GM23248 (cell line): ENCODE measurements around the gene NECTIN3. TPM values are rescaled to one million over a fixed set of nuclear protein-coding genes. Genes with fewer than 3 reads are reported as not detected.

Experiments used
- DNase-seq: peaks from one replicate; pipeline ENCODE4 v3.0.0-alpha.2; 2015
- H2AFZ ChIP-seq: fragments of 200-600 bp; sonication (generic); 2 replicates; pipeline ENCODE4 v1.6.1; 2016; ENCODE audit warnings: antibody characterized with exemption
- H3F3A ChIP-seq: fragments of 200-600 bp; sonication (generic); 2 replicates; pipeline ENCODE4 v1.6.1; 2016; ENCODE audit warnings: mild to moderate bottlenecking, antibody characterized with exemption, mixed run types; ENCODE audit not compliant: insufficient read depth
- H3K27ac ChIP-seq: fragments of 200-600 bp; sonication (generic); 2 replicates; pipeline ENCODE4 v1.5.1; 2016; ENCODE audit warnings: mild to moderate bottlenecking
- H3K27me3 ChIP-seq: fragments of 200-600 bp; sonication (generic); replicated peaks from 2 replicates; pipeline ENCODE4 v1.6.1; 2016; ENCODE audit warnings: mild to moderate bottlenecking; ENCODE audit not compliant: insufficient read depth
- H3K36me3 ChIP-seq: fragments of 200-600 bp; sonication (generic); 2 replicates; pipeline ENCODE4 v1.6.1; 2016; ENCODE audit warnings: low read depth, mild to moderate bottlenecking
- H3K4me1 ChIP-seq: fragments of 200-600 bp; sonication (generic); 2 replicates; pipeline ENCODE4 v1.6.1; 2016; ENCODE audit warnings: mild to moderate bottlenecking; ENCODE audit not compliant: insufficient read depth
- H3K4me2 ChIP-seq: fragments of 200-600 bp; sonication (generic); one replicate; pipeline ENCODE4 v1.6.1; 2016; ENCODE audit warnings: mild to moderate bottlenecking; ENCODE audit not compliant: unreplicated experiment
- H3K4me3 ChIP-seq: fragments of 200-600 bp; sonication (generic); 2 replicates; pipeline ENCODE4 v1.5.1; 2016; ENCODE audit warnings: mild to moderate bottlenecking
- H3K79me2 ChIP-seq: fragments of 200-600 bp; sonication (generic); 2 replicates; pipeline ENCODE4 v1.6.1; 2016; ENCODE audit warnings: mild to moderate bottlenecking; ENCODE audit not compliant: insufficient read depth
- H3K9ac ChIP-seq: fragments of 200-600 bp; sonication (generic); 2 replicates; pipeline ENCODE4 v1.6.1; 2016; ENCODE audit warnings: mild to moderate bottlenecking
- H3K9me2 ChIP-seq: fragments of 200-600 bp; sonication (generic); 2 replicates; pipeline ENCODE4 v1.6.1; 2016; ENCODE audit warnings: mixed run types, mild to moderate bottlenecking, moderate library complexity; ENCODE audit not compliant: insufficient read depth
- H3K9me3 ChIP-seq: fragments of 200-600 bp; sonication (generic); one replicate; pipeline ENCODE4 v1.6.1; 2017; ENCODE audit warnings: low read depth
- H4K20me1 ChIP-seq: fragments of 200-600 bp; sonication (generic); 2 replicates; pipeline ENCODE4 v1.6.0; 2016; ENCODE audit not compliant: insufficient read depth
- EZH2 ChIP-seq: fragments of 200-600 bp; sonication (generic); IDR thresholded peaks from 2 replicates; pipeline ENCODE4 v1.6.1; 2018; ENCODE audit warnings: antibody characterized with exemption, mild to moderate bottlenecking; ENCODE audit not compliant: insufficient read depth, poor library complexity, severe bottlenecking
- EZH2phosphoT487 ChIP-seq: fragments of 200-600 bp; sonication (generic); IDR thresholded peaks from 2 replicates; pipeline ENCODE4 v1.6.1; 2018; ENCODE audit warnings: antibody characterized with exemption, moderate library complexity, mild to moderate bottlenecking, low read depth; ENCODE audit not compliant: insufficient read depth
- WGBS, 2 experiments: methylation state at CpG; one replicate each; pipeline ENCODE4 v1.1.6; 2015 to 2017; ENCODE audit warnings: low lambda C conversion rate in 2 of 2, low coverage in 1 of 2; ENCODE audit errors: missing lambda C conversion rate in 2 of 2; 5-methylcytosine and 5-hydroxymethylcytosine counted together
- in situ Hi-C: fragments of 300-500 bp; cut with MboI; formaldehyde crosslinking; loops from 2 replicates; pipeline ENCODE4 v1.15.0; 2020
- polyA plus RNA-seq: library from polyadenylated mRNA; unstranded; fragments of >200 nt; fragmentation: Nextera tagmentation; extraction: Ambion mirVana; gene quantifications from 2 replicates; pipeline ENCODE4 v1.2.1, GENCODE V29; 2016
- total RNA-seq: library from RNA; depleted of rRNA; stranded (reverse); fragments of >200 nt; shearing (Covaris generic); gene quantifications from 2 replicates; pipeline ENCODE4 v1.2.3, GENCODE V29; 2014

NECTIN3 gene
- total and polyA plus RNA-seq, 2 experiments from 2014 or later: 11.7 to 125 TPM

- Histone ChIP-seq H3K9me3 (no peaks in the 10 kb centered on the region), H3K9ac (no peak overlapping the region), H3F3A (no peaks in the 10 kb centered on the region), H3K9me2 (no peaks in the 10 kb centered on the region), H3K27me3 (no peaks in the 10 kb centered on the region), H3K79me2 (no peaks in the 10 kb centered on the region), H3K27ac (no peak overlapping the region), H3K4me3 (no peak overlapping the region), H3K4me2 (no peak overlapping the region), H4K20me1 (no peaks in the 10 kb centered on the region), H3K4me1 (0 out of 2 replicates have a peak, but pooled peaks cover 6% of the 10 kb centered on the region), H2AFZ (no peak overlapping the region), H3K36me3 (no peaks in the 10 kb centered on the region)
- in situ Hi-C loops: no loop called here
- 41 to 68% methylated on average over 1 of the region's 1 CpG for WGBS, 2 experiments
- DNase-seq: no peak
- TF ChIP-seq EZH2 (no peak), EZH2phosphoT487 (no peak)
Observed at GRCh38 chr3:111218615-111219014, 147.0 kb downstream of the NECTIN3 start.

GRCh38 chr3:111227216-111227615 lies 155.6 kb downstream of the NECTIN3 start:
- Histone ChIP-seq H3K79me2 (no peaks in the 10 kb centered on the region), H3K4me2 (no peak overlapping the region), H4K20me1 (no peaks in the 10 kb centered on the region), H3K4me1 (peaks cover 12% of the 10 kb centered on the region), H3K27me3 (no peaks in the 10 kb centered on the region), H3K9ac (no peak overlapping the region), H3F3A (peaks cover 19% of the 10 kb centered on the region), H3K9me3 (no peaks in the 10 kb centered on the region), H3K4me3 (no peak overlapping the region), H3K9me2 (no peaks in the 10 kb centered on the region), H3K27ac (peak overlapping the region; percentile 28; the same call in 1 of the 2 replicates), H3K36me3 (no peaks in the 10 kb centered on the region), H2AFZ (no peak overlapping the region)
- TF ChIP-seq EZH2phosphoT487: no peak
- no peak for TF ChIP-seq EZH2
- in situ Hi-C loops: no loop called here
- peak; percentile 74 for DNase-seq

- no peak for TF ChIP-seq EZH2
- no peak for TF ChIP-seq EZH2phosphoT487
- H4K20me1 ChIP-seq: no peaks in the 10 kb centered on the region
- H3K4me1 ChIP-seq: peaks cover 12% of the 10 kb centered on the region
- H3K27me3 ChIP-seq: no peaks in the 10 kb centered on the region
- H3K79me2 ChIP-seq: no peaks in the 10 kb centered on the region
- no peak for DNase-seq
- WGBS, 2 experiments: 95 to 96% methylated on average over 3 of the region's 3 CpGs
- H3K4me3 ChIP-seq: no peak overlapping the region
- no peak overlapping the region for H3K9ac ChIP-seq
- peaks cover 19% of the 10 kb centered on the region for H3F3A ChIP-seq
- no peak overlapping the region for H3K27ac ChIP-seq
- H3K9me3 ChIP-seq: no peaks in the 10 kb centered on the region
- in situ Hi-C loops: no loop called here
- no peaks in the 10 kb centered on the region for H3K36me3 ChIP-seq
- no peak overlapping the region for H2AFZ ChIP-seq
- no peak overlapping the region for H3K4me2 ChIP-seq
- no peaks in the 10 kb centered on the region for H3K9me2 ChIP-seq
Observed at GRCh38 chr3:111229301-111229700, 157.7 kb downstream of the NECTIN3 start.

GRCh38 chr3:111236836-111237713 lies 165.5 kb downstream of the NECTIN3 start:
- Histone ChIP-seq H3F3A (peaks cover 21% of the 10 kb centered on the region), H3K4me1 (peaks cover 20% of the 10 kb centered on the region), H2AFZ (0 out of 2 replicates have a peak overlapping the region, but pooled peaks have one; percentile 2), H3K9me3 (no peaks in the 10 kb centered on the region), H3K4me2 (peak overlapping the region; percentile 49), H3K9me2 (no peaks in the 10 kb centered on the region), H4K20me1 (no peaks in the 10 kb centered on the region), H3K27ac (peak overlapping the region; percentile 76), H3K79me2 (no peaks in the 10 kb centered on the region), H3K36me3 (no peaks in the 10 kb centered on the region), H3K4me3 (no peak overlapping the region), H3K27me3 (no peaks in the 10 kb centered on the region), H3K9ac (peak overlapping the region; percentile 55)
- in situ Hi-C loops: no loop called here
- DNase-seq: peak; percentile 79
- 0 out of 2 replicates have a peak, but pooled peaks have one; percentile 26 for TF ChIP-seq EZH2phosphoT487
- no peak for TF ChIP-seq EZH2
- 38 to 41% methylated on average over 6 of the region's 6 CpGs for WGBS, 2 experiments
